ENCODE data around the gene NHLRC2.
"Not testable (repeated sequence)": the region's sequence is repeated elsewhere in the genome, so short reads cannot be mapped to it uniquely, and the experiment has no call there.

Gene NHLRC2

DNA sequence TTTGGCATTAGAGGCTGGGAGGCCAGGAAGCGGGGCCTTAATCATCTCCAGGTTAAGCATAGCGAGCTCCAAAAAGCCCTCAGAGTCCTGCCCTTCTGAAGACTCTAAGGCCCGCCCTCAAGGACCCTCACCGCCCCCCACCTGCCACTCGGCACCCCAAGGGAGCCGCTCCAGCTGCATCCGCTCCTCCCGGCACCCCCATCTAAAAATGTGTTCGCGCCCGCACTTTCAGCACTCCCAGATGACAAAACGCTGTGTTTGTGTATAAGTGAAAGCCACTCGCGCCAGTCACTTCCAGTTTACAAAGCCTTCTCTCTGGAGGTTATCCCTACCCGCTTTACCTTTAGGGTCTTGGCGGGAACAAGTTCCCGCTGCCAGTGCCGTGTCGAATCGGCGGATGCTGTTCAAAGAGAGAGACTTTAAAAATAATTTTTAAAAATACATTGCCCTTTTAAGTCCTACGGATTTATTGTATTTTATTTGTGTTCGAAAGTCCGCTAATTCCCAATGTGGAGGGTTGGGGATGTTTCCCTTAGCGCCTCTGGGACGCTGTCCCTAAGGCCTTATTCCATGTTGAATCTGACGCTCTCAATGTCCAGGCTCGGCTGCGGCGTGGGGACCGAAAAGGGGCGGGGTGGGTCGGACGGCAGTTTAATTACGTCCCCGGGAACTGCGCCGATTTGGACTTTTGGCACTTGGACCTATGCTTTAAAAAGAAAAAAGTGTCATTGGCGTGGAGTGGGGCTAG lies at the start of gene NHLRC2, which contains the start of gene DCLRE1A:
NHLRC2 (plus strand) TSS at position 649 of the 748 bp plus-strand sequence. CDS start 212 bp downstream, outside the sequence.
DCLRE1A (minus strand) TSS at position 70 of the 748 bp plus-strand sequence. CDS start 900 bp downstream, outside the sequence.
- peak; percentile 92 for DNase-seq

DNA sequence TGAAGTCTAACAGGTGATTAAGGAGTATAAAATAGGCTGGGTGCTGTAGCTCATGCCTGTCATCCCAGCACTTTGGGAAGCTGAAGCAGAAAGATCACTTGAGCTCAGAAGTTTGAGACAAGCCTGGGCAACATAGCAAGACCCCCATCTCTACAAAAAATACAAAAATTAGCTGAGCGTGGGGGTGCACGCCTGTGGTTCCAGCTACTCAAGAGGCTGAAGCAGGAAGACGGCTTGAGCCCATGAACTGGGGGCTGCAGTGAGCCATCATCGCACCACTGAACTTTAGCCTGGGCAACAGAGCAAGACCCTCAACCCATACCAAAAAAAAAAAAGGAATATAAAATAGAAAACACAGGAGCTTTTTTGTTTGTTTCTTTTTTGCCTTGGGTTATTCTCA lies 48.0 kb upstream of the NHLRC2 start:
- no peak for DNase-seq

GRCh38 chr10:113808168-113808567 lies 46.3 kb upstream of the NHLRC2 start:
- no peak for DNase-seq

GRCh38 chr10:113814700-113815099 lies 39.8 kb upstream of the NHLRC2 start:
- not testable (repeated sequence) for DNase-seq

DNA sequence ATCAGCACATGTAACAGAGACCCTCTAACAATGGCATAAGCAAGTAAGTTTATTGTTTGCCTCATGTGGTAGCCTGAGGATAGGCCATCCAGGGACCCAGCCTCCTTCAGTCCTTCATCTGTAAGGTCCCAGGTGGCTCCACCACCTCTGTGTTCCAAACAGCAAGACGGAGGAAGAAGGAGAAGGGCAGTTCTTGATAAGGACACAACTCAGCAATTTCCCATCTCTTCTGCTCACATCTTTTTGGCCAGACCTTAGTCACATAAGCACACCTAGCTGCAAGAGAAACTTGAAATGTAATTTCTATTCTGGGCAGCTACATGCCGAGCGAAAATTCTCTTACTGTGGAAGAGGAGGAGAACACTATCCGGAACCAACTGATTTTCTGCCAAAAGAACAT lies 34.5 kb upstream of the NHLRC2 start:
- no peak for DNase-seq

GRCh38 chr10:113820507-113820906 lies 34.0 kb upstream of the NHLRC2 start:
- no peak for DNase-seq

- not testable (repeated sequence) for DNase-seq
Observed at GRCh38 chr10:113821306-113821705, 33.2 kb upstream of the NHLRC2 start.

- peak; percentile 38 for DNase-seq
Observed at GRCh38 chr10:113822174-113822573, 32.3 kb upstream of the NHLRC2 start.

- no peak for DNase-seq
Observed at GRCh38 chr10:113823389-113823788, 31.1 kb upstream of the NHLRC2 start.

- DNase-seq = no peak
Observed at GRCh38 chr10:113825791-113826190, 28.7 kb upstream of the NHLRC2 start.

DNA sequence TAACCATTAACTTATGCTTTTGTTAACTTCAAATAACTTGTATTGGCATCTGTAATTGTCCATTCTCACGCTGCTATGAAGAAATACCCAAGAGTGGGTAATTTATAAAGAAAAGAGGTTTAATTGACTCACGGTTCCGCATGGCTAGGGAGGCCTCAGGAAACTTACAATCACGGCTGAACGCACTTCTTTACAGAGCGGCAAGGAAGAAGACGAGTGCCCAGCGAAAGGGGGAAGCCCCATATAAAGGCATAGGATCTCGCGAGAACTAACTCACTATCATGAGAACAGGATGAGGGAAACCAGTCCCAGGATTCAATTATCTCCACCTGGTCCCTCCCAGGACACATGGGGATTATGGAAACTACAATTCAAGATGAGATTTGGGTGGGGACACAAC lies 25.9 kb upstream of the NHLRC2 start:
- DNase-seq = not testable (repeated sequence)

GRCh38 chr10:113842171-113842570 lies 12.3 kb upstream of the NHLRC2 start:
- no peak for DNase-seq

GRCh38 chr10:113843972-113844485 lies 10.4 kb upstream of the NHLRC2 start:
- DNase-seq = peak; percentile 86

- DNase-seq = no peak
Observed at GRCh38 chr10:113846036-113846435, 8.4 kb upstream of the NHLRC2 start.

DNA sequence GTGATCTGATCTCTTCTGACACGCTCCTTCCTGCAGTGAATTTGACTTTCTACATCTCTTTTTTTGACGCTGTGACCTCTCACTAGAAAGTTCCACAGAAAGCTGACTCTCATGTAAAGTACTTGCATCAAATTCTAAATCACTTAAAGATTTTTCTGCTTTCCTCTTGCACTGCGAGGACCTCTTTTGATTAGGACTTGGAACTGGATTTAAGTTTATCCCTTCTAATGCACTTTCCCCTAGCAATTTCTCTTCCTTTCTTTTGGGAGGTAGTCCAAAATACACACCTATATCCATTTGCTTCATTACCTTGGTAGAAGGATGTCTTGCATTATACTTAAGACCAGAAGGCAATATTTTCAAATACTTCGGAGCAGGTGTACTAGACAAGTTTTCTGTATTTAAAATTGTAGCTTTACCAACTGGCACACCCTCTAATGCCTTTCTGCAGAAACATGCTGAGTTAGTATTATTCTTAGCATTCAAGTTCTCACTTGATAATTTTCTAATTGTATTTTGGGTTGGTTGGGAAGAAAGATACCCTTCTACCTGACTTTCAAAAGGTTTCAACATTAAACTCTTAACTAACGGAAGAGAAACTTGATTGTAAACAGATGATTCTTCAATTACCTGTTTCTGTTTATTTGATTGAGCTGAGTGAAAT lies 5.2 kb upstream of the NHLRC2 start:
- no peak for DNase-seq

DNA sequence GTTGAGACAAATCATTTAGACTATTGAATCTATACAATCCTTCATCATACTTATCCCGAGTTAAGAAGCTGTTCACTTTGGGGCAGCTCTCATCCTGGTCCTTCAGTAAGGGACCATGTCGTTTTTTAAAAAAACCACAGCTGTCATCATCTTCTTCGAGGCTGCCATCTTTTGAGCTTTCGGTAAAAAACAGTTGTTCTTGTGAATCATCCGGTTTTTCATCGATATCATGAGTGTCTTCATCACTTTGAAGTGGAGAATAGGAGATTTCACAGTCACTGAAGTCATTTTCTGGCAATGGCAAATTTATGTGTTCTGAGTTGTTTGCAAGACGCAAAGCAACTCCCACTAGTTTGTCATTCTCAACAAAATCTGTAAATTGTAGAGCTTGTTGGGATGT lies 4.5 kb upstream of the NHLRC2 start:
- no peak for DNase-seq

GRCh38 chr10:113853578-113854012 lies 866 bp upstream of the NHLRC2 start:
- DNase-seq = no peak

DNA sequence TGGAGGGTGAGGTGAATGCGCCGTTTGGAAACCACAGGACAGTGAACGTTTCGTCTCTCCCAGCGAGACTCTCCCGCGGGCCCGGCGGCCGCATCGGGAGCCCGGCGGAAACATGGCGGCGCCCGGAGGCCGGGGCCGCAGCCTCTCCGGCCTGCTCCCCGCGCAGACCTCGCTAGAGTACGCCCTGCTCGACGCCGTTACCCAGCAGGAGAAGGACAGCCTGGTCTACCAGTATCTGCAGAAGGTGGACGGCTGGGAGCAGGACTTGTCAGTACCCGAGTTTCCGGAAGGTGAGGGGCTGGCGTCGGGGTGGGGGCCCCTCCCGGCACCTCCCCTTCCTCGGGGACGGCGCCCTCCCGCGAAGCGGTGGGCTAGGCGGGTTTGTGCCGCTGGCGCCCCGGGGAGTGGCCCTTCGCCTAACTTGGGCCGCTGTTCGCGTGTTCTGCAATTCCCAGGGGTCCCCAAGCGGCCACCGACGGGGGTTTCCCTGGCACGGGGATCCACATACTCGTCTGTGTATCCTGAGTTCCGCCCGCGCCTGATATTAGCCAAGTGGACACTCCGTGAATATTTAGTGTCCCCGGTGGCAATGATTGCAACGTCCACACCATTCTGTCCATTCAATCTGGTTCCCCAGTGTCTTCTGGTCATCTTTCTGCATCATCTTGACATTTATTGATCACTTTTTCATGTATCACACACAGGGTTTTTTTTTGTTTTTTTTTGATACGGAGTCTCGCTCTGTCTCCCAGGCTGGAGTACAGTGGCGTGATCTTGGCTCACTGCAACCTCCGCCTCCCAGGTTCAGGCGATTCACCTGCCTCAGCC lies 514 bp downstream of the NHLRC2 start:
- DNase-seq = peak; percentile 58

DNA sequence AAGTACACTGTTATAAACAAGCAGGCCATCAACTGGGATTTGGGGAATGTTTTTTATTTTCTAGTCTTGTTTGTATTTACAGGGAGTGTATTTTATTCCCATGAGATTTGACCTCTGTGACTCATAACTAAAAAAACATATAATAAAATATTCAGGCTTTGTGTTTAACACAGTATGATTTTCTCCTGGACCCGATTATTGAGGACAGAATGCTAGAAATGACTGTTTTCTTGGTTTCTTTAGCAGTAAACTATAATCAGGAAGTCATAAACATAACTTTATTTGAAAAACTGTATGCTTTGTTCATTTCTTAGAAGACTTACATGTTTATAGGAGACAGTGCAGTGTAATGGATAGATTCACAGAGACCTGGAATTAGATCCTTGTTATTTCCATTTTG lies 2.1 kb downstream of the NHLRC2 start:
- DNase-seq = no peak

DNA sequence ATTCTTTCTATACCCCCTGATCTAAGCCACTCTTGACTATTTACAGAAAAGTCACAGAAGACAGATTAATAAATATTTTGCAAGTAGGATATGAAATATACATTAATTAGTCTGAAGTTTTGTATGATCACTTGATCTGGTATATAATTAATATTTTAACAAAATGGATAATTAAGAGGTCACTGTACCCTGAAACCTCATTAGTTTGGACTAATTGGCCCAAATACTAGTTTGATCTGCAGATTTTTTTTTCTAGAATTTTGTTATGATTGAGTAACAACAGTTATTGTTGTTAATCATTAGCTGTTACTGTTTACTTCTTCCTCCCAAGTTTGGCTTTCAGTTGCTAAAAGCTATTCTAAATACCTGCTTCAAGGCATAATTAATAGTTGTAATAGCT lies 2.7 kb downstream of the NHLRC2 start:
- no peak for DNase-seq

GRCh38 chr10:113858541-113858940 lies 4.1 kb downstream of the NHLRC2 start:
- peak; percentile 95 for DNase-seq

- DNase-seq = no peak
Observed at GRCh38 chr10:113859261-113859660, 4.8 kb downstream of the NHLRC2 start.

- DNase-seq = peak; percentile 54
Observed at GRCh38 chr10:113865901-113866300, 11.4 kb downstream of the NHLRC2 start.

Measured in hematopoietic multipotent progenitor cell treated with erythropoietin and hydrocortisone succinate and interleukin-3 and kit ligand, for 6 days (in vitro differentiated cells).